Posterior vena cava (tissue), 2 donors: ENCODE results near the gene SOBP. TPM values are rescaled to one million over a fixed set of nuclear protein-coding genes. Genes with fewer than 3 reads are reported as not detected.
A peak's percentile ranks its signal among the peaks of the same experiment; 100 is the strongest.

Source experiments
- DNase-seq: peaks from one replicate; pipeline ENCODE4 v3.0.0-alpha.2; 2020; ENCODE audit warnings: low spot score
- intact Hi-C, 2 donors: fragments of 100-400 bp; cut with DNase I; formaldehyde crosslinking; loops; one replicate each; pipeline versions ENCODE4 v1.14.1 to v1.14.2; 2022 to 2023
- total RNA-seq, 2 donors: library from RNA; stranded (reverse); fragmentation: NEBNext Ultra II Directional; extraction: Animal tissue kit (Norgen Biotek cat#: 25700); gene quantifications; one replicate each; pipeline ENCODE4 v1.2.1, GENCODE V29; 2021
- donor health status: DM: yes; HTN: yes; CAD: no.
- donor health status: DM: yes; HTN: yes; CAD: no.

Gene SOBP
- total RNA-seq, 2 donors from 2014 or later: 18.7 to 20.0 TPM

DNA sequence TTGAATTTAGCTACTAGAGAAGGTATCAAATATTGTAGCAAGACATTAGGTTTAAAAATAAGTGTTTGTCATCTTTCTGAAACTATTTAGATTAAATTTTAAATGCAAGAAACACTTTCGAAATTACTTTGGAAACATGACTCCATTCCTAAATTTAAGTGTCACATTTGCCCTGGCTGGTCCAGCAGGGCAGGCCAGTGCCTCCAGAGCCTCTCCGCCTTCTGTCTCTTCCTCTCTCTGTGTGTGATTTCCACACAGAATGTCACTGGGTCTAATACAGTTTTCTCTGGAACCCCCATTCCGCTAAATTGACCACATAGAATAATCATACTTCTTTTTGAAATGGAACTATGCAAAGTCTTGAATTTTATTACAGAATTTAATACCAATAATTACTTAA lies 111.5 kb downstream of the SOBP start:
- no peak for DNase-seq
- intact Hi-C loops: no loop called here

DNA sequence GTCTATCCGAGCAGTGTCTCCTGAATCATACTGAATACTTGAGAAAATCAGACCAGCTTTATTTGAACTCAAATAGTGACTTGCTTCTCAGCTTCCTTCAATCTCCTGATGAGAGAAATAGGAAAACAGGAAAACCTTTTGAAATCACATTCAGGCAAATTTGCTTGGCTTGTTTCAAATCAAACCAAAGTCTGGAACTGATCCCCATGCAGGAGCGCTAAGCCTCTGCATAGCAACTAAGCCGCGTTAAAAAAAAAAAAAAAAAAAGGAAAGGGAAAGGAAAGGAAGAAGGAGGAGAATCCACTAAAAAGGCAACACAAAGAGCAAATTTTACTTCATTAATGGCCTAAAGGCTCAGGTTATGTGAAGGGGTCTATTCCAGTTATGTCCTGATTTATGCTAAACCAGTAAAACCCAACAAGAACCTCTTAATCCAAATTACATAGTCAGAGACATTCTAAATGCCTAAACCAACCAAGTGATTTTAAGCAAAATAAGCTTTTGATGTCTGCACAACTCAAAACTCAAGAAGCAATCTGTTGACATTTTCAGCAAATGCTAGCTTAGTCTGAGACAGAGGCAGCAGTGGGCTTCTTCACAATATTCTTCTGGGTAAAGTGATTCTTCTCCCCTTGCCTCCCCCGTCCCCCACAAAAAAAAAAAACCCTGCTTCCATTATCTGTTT lies 112.5 kb downstream of the SOBP start:
- intact Hi-C loops: no loop called here
- DNase-seq: no peak

DNA sequence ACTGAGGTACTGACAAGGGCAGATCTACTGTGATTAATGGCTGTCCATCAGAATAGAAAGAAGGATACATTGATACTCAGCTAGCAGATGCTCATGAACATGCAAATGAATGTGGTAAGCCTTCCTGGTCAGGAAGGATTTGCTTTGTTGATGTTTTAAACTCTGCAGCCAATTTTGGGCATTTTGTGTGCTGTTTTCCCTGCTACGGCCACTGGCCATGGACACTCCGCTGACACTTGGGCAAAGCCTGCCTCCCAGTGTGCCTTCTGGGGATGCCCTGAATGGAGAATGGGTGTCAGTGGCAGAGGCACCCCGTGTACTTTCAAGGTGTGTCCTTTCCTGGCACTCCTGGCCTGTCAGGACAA lies 113.1 kb downstream of the SOBP start:
- DNase-seq: no peak
- intact Hi-C loops: no loop called here

DNA sequence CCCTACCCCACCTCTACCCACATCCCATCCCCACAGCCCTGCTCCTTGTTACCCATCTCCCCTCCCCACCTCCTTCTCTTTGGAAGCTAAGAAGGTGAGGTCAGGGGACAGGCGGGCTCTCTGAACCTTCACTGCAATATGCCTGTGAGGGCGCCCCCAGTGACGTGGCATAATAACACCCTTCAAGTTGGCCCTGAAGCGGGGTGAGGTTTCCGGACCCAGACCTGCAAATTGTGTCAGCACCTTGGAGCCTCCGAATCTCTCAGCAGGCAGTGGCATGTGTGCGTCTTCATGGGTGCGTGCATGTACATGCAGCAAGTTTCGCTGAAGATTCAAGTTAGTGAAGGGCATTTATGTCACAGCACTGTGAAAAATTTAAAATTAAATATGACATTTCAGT lies 114.6 kb downstream of the SOBP start:
- intact Hi-C loops: no loop called here
- no peak for DNase-seq

DNA sequence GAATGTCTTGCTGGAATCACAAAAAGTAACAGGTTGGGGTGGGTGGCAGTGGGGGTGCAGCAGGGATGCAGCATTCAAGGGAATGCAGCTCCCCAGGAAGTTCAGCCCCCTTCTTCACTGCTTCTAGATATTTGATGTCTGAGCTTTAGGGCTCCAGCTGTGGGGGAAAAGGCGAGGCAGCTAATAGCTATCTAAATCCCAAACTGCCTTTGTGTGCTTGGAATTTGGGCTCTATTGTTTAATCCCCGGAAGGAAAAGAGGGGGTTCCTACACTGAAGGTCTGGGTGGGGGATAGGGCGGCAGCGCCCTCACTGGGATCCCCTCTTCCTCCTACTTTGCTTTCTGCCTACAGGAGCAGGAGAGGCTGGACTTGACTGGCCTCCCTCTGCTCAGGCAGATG lies 116.5 kb downstream of the SOBP start:
- intact Hi-C loops: no loop called here
- DNase-seq: no peak

DNA sequence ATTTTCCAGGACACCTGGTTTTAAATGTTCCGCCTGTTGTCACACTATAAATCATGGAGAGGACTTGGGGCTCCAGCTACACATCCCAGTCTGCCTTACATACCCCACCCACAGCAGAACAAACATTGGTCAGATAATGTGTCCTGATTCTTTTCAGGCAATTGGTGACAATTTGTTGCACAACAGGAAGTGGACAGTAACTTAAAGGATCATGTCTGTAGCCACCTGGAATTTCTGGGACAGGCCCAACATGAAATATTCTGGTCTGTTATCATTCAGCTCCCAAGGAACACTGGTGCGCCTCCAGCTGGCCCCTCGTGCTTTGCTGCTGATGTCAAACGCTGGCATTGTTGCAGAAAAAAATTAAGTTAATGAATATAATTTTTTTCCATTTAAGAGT lies 117.2 kb downstream of the SOBP start:
- intact Hi-C loops: no loop called here
- DNase-seq: no peak

DNA sequence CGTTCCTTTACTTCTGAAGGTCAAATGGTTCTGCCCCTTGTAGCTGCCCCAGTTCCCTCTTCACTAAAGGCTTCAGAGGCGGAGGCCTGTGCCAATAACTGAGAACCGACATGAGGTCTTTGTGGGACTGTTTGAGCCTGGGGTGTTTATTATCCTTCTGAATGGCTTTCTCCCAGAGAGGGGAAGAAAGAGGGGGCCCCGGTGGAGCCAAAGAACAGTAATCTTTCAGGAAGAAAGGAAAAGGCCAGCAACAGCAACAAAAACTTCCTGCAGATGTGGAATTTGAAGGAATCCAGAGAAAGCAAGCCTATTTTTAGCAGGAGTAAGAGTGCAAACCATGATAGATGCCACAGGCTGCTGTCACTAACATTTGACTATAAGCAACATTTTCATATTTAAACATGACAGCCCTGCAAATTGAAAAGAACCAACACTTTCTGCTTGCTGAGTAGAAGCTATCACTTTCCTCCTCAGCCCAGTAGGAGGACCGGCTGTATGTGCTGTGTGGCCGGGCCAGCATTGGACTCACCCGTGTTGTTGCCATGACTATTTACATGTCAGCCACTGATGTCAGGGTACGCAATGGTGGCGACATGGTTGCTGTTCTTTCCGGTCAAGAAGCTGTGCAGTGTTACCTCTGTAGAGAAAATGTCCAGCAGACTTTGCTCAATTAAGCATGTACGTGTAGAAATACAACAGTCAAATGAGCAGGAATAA lies 121.3 kb downstream of the SOBP start:
- DNase-seq: no peak
- intact Hi-C loops: no loop called here

DNA sequence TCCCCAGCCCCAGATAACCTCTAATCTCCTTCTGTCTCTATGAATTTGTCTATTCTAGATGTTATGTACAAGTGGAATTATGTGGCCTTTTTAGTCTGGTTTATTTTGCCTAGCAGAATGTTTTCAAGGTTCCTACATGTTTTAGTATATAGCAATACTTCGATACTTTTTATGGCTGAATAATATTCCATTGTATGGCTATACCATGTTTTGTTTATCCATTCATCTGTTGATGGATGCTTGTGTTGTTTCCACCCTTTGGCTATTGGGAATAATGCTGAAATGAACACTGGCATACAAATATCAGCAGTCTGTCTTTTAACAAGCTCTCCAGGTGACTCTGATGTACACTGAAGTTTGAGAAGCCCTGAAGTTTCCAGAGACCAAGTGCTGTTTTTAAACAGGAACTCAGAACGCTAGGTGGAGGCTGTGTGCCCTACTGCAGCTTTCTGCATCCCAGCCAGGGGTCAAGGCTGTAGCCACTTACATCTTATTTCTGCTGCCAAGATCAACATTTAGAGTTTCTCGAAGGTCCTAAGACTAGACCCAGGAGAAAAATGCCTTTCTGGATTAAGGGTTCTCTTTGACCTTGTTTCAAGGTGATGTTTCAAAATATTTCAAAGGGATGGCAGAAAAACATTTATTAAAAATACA lies 123.0 kb downstream of the SOBP start:
- intact Hi-C loops: no loop called here
- DNase-seq: no peak

DNA sequence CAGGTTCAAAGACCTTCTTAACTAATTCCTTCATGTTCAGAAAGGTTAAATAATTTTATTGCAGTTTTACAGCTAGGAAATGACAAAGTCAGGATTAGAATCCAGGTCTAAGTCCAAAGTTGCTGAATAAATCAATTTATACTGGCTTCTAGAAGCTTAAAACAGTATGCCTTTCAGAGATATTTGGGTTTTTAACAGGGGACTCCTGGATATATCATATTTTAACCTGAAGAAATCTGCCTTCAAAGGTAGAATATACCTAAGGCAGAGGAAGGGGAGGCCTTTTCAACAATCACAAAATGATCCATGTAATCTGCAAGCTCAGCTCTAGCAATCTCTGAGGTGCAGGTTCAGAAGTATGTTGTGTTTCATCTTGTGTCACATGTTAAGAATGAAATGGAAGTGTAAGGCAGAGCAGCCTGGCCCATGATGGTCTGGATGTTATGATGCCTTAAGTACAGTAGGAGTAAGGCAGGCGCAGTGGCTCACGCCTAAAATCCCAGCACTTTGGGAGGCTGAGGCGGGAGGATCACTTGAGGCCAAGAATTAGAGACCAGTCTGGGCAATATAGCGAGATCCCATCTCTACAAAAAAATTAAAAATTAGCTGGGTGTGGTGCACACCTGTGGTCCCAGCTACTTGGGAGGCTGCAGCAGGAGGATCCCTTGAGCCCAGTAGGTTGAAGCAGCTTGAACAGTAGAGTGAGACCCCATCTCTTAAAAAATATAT lies 123.9 kb downstream of the SOBP start:
- no peak for DNase-seq
- intact Hi-C loops: no loop called here

DNA sequence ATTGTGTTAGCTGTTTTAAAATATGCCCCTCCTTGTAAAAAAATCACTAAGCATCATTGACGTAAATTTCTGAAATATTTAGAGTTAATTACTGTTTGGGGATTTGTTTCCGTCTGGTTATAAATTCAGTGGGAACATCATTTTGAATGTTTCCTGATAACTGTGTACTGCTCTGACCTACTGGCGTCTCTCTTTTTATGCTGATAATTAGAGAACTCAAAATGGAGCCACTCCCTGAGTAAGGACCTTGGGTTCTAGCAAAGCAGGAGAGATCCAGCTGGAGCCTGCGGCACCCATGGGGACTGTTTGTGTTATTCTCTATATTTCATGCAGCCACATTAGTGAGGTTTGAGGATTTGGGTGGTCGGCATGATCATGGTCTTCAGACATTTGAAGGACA lies 124.9 kb downstream of the SOBP start:
- intact Hi-C loops: no loop called here
- no peak for DNase-seq

DNA sequence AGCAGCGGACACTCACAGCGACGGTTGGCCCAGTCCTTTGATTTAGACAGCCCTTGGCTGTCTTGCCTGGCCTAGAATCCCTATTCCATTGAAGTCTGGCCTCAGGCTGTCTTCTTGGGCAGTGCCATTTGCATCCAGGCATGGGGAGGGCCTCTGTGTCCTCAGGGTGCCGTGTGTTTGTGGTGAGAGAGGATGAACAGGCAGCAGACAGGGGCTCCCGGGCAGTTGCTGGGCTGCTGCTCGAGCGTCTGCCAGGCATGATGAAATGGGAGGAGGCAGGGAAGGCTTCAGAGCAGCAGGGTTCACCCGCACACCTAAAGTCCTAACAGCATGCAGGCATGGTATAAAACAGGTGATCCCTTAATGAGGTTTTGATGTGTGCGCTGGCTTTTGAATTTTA lies 126.9 kb downstream of the SOBP start:
- no peak for DNase-seq
- intact Hi-C loops: no loop called here

DNA sequence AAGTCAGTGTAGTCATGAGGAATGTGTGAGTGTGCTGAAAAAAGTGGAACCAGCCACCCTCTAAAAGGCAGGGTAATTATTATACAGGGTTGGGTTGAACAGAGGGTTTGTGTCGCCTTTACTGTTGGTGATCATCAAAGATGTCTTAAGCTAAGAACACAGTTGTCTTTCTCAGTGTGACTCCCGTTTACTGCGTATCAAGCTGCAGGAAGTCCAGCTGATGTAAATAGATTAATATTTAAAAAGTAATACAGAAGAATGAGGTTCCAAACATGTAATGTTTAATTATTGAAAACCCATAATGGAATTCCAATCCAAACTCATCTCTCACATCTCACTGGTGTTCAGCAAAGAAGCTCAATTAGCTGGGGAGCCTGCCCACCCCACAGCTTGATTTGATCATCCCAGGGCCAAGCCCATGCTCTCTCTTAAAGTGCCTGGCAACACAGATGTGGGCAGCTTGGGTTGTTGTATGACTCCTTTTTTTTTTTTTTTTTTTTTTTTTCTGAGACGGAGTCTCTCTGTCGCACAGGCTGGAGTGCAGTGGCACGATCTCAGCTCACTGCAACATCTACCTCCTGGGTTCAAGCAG lies 127.5 kb downstream of the SOBP start:
- DNase-seq: no peak
- intact Hi-C loops: no loop called here

DNA sequence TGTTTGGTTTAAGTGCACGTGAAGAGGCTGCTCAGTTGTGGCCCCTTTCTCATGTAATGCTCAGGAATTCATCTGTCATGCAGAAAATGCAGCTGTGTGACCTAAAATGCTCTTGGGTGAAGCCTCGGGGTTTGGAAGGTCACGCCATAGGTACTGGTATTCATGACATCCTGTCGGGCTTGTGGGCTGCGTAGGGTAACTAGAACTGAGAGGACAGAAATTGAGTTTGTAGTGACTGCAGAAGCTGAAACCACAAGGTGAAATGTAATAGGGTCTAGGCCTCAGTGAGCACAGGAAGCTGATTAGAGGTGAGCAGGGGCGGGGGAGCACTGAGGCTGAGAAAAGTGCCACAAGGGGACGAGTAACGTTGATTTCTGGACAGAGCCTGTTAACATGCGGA lies 128.8 kb downstream of the SOBP start:
- peak; percentile 57 for DNase-seq
- intact Hi-C loops: no loop called here

DNA sequence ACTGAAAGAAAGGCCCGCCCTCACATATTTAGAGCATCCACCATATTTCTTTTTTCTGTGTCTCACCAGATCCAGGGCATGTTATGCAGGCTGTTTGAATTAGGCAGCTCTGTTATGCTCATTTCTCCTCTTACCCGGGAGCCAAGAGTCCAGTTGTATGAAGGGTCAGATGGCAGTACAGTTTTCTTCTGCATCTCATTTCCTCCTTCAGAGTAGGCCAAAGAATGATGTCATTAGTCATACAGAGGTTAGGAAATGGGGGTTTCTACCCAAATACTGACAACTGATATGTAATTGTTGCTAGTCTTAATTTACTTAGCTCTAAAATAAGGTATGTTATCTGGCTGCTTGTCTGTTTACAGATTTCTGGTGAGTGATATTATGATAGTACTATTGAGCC lies 130.8 kb downstream of the SOBP start:
- no peak for DNase-seq
- intact Hi-C loops: no loop called here

DNA sequence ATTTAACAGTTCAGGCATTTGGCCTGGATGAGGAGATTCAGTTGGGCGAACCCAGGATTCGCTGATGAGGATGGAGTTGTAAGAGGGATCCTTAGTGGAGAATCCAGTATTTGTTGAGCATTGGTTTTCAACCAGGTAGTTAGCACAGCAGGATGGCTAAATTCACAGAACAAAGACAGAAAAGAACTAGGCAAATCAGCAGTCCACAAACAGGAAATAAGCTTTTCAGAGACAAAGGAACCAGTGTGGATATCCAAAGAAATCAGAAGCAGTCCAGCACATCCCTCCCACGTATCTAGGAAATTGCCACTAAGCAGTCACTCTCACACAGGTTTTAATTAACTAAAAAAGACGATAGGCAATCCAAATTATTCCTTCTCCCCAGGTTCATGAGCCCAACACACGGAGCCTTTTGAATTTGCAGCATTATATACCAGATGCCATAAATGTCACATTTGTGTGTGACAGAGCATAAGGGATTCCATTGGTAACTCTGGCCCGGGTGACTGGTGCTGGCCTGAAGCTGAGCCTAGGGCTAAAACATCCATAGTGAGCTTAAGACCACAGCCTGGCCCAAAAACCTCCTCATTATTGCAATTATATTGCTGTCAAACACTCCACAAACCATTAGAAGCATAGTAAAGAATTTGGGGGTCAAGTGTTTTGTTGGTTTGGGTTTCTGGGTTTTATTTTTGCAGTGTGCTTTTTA lies 131.5 kb downstream of the SOBP start:
- DNase-seq: no peak
- intact Hi-C loops: no loop called here

DNA sequence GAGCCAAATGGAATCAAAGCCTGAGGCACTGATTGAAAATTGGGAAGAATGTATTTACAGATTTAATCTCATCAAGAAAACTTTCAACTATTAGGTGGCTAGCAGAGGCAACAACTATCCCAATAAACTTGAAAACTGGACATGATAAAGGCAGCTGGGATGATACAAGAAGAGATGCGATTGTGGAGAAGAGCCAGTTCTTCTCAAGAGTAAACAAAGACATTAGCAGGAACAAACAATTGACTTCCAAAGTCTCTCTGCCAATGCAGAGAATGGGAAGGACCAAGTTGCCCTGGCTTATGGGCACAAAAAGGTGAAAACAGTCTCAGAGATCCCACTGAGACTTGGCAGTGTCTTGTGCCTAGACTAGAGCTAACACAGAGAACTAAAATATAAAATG lies 132.4 kb downstream of the SOBP start:
- intact Hi-C loops: no loop called here
- no peak for DNase-seq

DNA sequence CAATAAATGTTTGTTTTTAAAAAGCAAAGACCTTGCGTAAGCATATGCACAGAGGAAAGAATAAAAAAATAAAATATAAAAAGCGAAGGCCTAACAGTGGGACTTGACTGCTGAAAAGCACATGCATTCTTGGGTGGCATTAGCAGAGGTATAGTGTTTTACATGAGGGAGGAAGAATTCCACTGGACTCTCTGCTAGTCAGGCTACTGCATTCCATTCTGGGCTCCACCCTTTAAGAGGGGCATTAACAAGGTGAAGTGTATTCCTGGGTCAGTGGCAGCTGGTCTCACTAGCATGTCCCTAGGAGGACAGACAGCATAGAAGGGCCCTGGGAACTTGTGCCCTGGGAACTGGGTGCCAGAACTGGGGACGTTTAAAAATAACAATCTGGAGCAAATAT lies 134.1 kb downstream of the SOBP start:
- intact Hi-C loops: no loop called here
- no peak for DNase-seq

DNA sequence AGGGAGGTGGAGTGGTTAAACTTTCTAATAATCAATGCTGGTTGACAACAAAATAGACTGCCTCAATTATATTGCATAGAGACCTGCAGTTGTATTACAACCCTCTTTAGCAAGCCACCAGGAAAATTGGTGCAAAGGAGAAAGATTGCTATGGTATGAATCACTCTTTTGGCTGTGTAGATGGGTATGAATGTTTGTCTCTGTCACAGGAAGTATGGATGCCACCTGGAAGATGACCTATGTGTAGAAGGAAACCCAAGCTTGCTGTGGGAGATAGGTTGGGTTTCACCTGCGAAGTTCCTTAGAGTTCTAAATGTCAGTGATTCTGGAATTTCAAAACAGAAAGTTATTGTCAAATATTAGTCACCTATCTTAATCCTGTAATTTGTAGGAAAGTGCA lies 134.6 kb downstream of the SOBP start:
- no peak for DNase-seq

DNA sequence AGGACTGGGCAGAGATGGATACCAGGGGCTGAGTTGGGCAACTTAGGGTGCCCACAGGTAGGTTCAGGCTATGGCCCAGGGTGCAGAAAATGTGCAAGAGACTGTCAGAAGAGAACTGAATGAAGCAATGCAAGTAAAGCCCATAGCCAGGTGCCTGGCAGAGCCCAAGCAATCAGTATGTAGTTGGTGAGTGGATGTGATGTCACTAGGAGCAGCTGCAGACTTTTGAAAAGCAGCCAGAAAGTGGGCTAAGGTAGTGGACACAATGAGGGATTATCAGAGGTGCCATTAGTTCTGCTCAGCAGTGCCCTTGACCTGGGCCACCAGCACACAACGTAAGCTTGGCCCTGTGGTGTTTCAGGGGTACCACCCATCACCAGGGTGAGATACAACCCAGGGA lies 135.3 kb downstream of the SOBP start:
- intact Hi-C loops: no loop called here
- no peak for DNase-seq

More for the DNA sequence above, 134.6 kb downstream of the SOBP start:
- intact Hi-C loops: no loop called here
